ENCODE measurements around the gene MAML3.

The MAML3 gene

DNA sequence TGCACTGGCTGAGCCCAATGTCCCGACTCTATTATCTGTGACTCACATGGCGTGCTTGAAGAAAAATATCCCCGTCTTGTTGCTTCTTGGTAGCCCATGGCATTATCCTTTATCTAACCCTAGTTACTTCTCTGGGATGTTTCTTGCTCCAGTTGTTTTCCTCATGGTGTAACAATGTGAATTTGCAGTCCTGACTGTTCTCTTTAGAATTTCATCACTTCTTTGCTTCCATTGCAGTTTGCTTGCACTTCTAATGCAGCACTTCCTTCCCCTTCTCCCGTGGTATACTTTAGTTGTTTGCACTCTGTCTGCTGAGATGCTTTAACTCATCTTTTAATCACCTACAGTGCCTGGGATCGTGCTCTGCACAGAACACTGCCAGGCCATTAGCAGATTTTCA is 126.9 kb downstream of the MAML3 start:
- Histone ChIP-seq H3K4me1 (ENCODE audit: insufficient read depth, low read length, severe bottlenecking) (no peaks in the 10 kb centered on the region), H3K27me3 (ENCODE audit: insufficient read depth, low read length) (no peaks in the 10 kb centered on the region)

DNA sequence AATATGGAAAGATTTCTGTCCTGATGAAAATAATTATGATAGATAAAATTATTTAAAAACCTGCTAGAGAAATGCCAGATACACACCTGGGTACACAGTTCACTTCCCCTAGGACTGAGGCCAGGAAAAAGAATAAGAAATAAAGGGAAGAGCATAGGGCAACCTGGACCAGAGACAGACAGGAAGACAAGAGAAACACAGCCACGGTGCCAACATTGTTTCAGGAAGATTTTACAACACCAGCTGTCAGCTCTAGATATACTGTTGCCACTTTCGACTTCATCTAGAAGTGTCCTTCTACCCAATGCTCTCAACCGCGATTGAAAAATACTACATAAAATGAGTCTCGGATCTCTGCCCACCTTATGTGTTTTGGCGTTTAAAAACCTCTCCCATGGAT is 128.5 kb downstream of the MAML3 start:
- H3K36me3 ChIP-seq (ENCODE audit: insufficient read depth, low read length) = no peaks in the 10 kb centered on the region
- TF ChIP-seq, protein P1, sequence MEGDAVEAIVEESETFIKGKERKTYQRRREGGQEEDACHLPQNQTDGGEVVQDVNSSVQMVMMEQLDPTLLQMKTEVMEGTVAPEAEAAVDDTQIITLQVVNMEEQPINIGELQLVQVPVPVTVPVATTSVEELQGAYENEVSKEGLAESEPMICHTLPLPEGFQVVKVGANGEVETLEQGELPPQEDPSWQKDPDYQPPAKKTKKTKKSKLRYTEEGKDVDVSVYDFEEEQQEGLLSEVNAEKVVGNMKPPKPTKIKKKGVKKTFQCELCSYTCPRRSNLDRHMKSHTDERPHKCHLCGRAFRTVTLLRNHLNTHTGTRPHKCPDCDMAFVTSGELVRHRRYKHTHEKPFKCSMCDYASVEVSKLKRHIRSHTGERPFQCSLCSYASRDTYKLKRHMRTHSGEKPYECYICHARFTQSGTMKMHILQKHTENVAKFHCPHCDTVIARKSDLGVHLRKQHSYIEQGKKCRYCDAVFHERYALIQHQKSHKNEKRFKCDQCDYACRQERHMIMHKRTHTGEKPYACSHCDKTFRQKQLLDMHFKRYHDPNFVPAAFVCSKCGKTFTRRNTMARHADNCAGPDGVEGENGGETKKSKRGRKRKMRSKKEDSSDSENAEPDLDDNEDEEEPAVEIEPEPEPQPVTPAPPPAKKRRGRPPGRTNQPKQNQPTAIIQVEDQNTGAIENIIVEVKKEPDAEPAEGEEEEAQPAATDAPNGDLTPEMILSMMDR (IDR thresholded peaks at IDR 0.05; ENCODE audit: low read length) = no peak
- no peak for TF ChIP-seq EZH2 (IDR thresholded peaks at IDR 0.05; ENCODE audit: borderline replicate concordance, low read length)
- H3F3A ChIP-seq (ENCODE audit: insufficient read depth, low read length) = no peaks in the 10 kb centered on the region
- H2AFZ ChIP-seq (ENCODE audit: low read length) = no peak overlapping the region
- no peak overlapping the region for H3K27ac ChIP-seq (ENCODE audit: low read depth, low read length, poor library complexity, severe bottlenecking)
- no peaks in the 10 kb centered on the region for H4K20me1 ChIP-seq (ENCODE audit: insufficient read depth, low read length)
- no peak overlapping the region for H3K9ac ChIP-seq (ENCODE audit: low read length)
- H3K27me3 ChIP-seq (ENCODE audit: insufficient read depth, low read length) = no peaks in the 10 kb centered on the region
- no peaks in the 10 kb centered on the region for H3K4me1 ChIP-seq (ENCODE audit: insufficient read depth, low read length, severe bottlenecking)
- H3K9me3 ChIP-seq (ENCODE audit: low read length) = no peaks in the 10 kb centered on the region
- H3K4me3 ChIP-seq (ENCODE audit: low read depth, low read length, poor library complexity, severe bottlenecking) = no peak overlapping the region
- no peak overlapping the region for H3K4me2 ChIP-seq (ENCODE audit: low read length)
- no peaks in the 10 kb centered on the region for H3K79me2 ChIP-seq (ENCODE audit: insufficient read depth, low read length)
- no peaks in the 10 kb centered on the region for H3K9me2 ChIP-seq (ENCODE audit: low read depth, low read length)

More for the DNA sequence above, 126.9 kb downstream of the MAML3 start:
- Histone ChIP-seq H3F3A (ENCODE audit: insufficient read depth, low read length) (no peaks in the 10 kb centered on the region), H3K4me2 (ENCODE audit: low read length) (no peak overlapping the region), H3K79me2 (ENCODE audit: insufficient read depth, low read length) (no peaks in the 10 kb centered on the region), H3K9me2 (ENCODE audit: low read depth, low read length) (no peaks in the 10 kb centered on the region), H4K20me1 (ENCODE audit: insufficient read depth, low read length) (no peaks in the 10 kb centered on the region), H3K27ac (ENCODE audit: low read depth, low read length, poor library complexity, severe bottlenecking) (no peak overlapping the region), H3K36me3 (ENCODE audit: insufficient read depth, low read length) (no peaks in the 10 kb centered on the region), H2AFZ (ENCODE audit: low read length) (no peak overlapping the region), H3K9ac (ENCODE audit: low read length) (no peak overlapping the region), H3K9me3 (ENCODE audit: low read length) (no peaks in the 10 kb centered on the region), H3K4me3 (ENCODE audit: low read depth, low read length, poor library complexity, severe bottlenecking) (no peak overlapping the region)
- TF ChIP-seq, protein P1 (IDR thresholded peaks at IDR 0.05; ENCODE audit: low read length) = no peak
- no peak for TF ChIP-seq EZH2 (IDR thresholded peaks at IDR 0.05; ENCODE audit: borderline replicate concordance, low read length)

DNA sequence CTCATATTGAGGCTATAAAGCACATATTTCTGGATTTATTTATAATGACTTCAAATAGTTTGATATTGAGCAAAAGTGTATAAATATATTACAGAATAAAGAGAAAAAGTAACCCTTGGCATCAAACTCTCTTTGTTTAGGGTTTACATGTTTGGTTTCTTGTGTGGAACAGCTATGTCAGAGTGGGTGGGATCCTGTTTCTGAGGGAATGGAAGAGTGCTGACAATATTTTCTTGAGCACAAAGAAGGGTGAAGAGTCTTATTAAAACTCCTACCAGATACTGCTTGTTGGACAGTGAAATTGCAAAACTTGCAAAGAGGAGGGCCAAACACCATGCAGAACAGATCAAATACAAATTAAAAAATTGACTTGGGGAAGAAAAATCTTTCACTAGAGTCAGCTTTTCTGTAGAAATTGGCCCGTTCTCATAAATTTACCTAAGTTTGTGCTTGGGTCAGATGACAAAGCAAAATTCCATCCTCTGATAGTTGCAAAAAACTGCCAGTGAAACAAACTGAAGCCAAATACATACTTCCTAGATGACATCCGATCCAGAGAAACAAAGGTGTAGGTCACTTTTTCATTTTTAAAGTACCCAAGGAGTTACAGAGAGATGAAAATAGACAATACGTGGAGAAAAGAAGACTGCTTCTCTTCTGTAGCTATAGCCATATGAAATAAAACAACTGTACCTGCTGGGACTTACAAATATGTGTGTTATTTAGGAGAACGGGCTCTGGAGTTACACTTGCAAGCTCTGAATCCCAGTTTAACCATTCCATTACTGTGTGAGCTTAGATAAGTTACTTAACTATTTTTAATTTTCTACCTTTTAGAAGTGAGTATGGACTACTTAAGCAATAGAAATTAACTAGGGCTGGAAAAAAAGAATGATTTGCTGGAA is 133.3 kb downstream of the MAML3 start:
- no peaks in the 10 kb centered on the region for H3K4me1 ChIP-seq (ENCODE audit: insufficient read depth, low read length, severe bottlenecking)
- H3K4me2 ChIP-seq (ENCODE audit: low read length) = no peak overlapping the region
- no peak overlapping the region for H3K27ac ChIP-seq (ENCODE audit: low read depth, low read length, poor library complexity, severe bottlenecking)

More for the DNA sequence above, 133.3 kb downstream of the MAML3 start:
- Histone ChIP-seq H3K79me2 (ENCODE audit: insufficient read depth, low read length) (no peaks in the 10 kb centered on the region), H4K20me1 (ENCODE audit: insufficient read depth, low read length) (no peaks in the 10 kb centered on the region), H3K9ac (ENCODE audit: low read length) (no peak overlapping the region), H3K9me3 (ENCODE audit: low read length) (no peaks in the 10 kb centered on the region), H3K27me3 (ENCODE audit: insufficient read depth, low read length) (no peaks in the 10 kb centered on the region), H3K36me3 (ENCODE audit: insufficient read depth, low read length) (no peaks in the 10 kb centered on the region), H3F3A (ENCODE audit: insufficient read depth, low read length) (no peaks in the 10 kb centered on the region), H2AFZ (ENCODE audit: low read length) (no peak overlapping the region), H3K9me2 (ENCODE audit: low read depth, low read length) (no peaks in the 10 kb centered on the region), H3K4me3 (ENCODE audit: low read depth, low read length, poor library complexity, severe bottlenecking) (no peak overlapping the region)
- no peak for TF ChIP-seq EZH2 (IDR thresholded peaks at IDR 0.05; ENCODE audit: borderline replicate concordance, low read length)
- TF ChIP-seq, protein P1 (IDR thresholded peaks at IDR 0.05; ENCODE audit: low read length) = no peak
